ENCODE results near the gene GLS. TPM values are rescaled to one million over a fixed set of nuclear protein-coding genes. Genes with fewer than 3 reads are reported as not detected.

The GLS gene
- total RNA-seq, 3 donors from 2014 or later (not counting 1 experiment from before 2014, with no cell fraction given) = 279 to 322 (median 285) TPM

DNA sequence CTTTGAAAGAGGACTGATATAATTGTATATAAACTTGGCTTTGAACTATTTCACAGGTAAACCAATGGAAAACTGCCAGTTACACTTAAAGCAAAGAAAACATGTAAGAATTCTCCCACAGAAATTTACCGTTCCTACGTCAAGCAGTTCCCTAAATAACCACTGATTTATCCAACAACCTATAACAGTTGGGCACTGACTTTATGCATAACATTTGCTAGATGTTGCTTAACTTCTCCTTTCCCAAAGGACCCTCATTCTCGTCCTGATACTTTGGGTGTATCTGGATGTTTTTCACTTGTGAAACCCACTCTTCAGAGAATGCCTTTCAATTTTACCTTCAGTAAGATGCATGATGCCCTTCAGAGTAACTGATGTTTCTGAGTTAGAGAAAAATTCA lies 89.5 kb downstream of the GLS start:
- peaks cover 6 to 8% of the 10 kb centered on the region in 2 donors for H3K4me1 Mint-ChIP-seq
- DNase-seq (no peak), ATAC-seq (no peak)
- Histone ChIP-seq H3K4me1 (ENCODE audit: control insufficient read depth, insufficient read depth, low read length) (no peaks in the 10 kb centered on the region), H3K36me3 (ENCODE audit: control insufficient read depth, insufficient read depth, low read length) (peaks cover 95% of the 10 kb centered on the region), H3K27me3 (ENCODE audit: control insufficient read depth, insufficient read depth, low read length) (no peaks in the 10 kb centered on the region), H3K4me3 (ENCODE audit: low read length) (no peak overlapping the region), H3K27ac (ENCODE audit: low read length) (no peak overlapping the region), H3K9me3 (ENCODE audit: control insufficient read depth, insufficient read depth, low read length) (no peaks in the 10 kb centered on the region)
- H3K9me3 Mint-ChIP-seq = no peaks in the 10 kb centered on the region
- 87% methylated on average over 2 of the region's 3 CpGs for WGBS (ENCODE audit: insufficient coverage)
- TF ChIP-seq, protein P1, sequence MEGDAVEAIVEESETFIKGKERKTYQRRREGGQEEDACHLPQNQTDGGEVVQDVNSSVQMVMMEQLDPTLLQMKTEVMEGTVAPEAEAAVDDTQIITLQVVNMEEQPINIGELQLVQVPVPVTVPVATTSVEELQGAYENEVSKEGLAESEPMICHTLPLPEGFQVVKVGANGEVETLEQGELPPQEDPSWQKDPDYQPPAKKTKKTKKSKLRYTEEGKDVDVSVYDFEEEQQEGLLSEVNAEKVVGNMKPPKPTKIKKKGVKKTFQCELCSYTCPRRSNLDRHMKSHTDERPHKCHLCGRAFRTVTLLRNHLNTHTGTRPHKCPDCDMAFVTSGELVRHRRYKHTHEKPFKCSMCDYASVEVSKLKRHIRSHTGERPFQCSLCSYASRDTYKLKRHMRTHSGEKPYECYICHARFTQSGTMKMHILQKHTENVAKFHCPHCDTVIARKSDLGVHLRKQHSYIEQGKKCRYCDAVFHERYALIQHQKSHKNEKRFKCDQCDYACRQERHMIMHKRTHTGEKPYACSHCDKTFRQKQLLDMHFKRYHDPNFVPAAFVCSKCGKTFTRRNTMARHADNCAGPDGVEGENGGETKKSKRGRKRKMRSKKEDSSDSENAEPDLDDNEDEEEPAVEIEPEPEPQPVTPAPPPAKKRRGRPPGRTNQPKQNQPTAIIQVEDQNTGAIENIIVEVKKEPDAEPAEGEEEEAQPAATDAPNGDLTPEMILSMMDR (IDR thresholded peaks at IDR 0.05) = no peak
- intact Hi-C loops (cut with micrococcal nuclease) = no loop called here
- peaks cover 49% of the 10 kb centered on the region for H3K36me3 Mint-ChIP-seq
- H3K27me3 Mint-ChIP-seq (ENCODE audit: low read depth in 2 of 2) = no peaks in the 10 kb centered on the region
- H3K4me3 Mint-ChIP-seq = no peak overlapping the region
- peak overlapping the region; percentile 40 to 69 for H3K27ac Mint-ChIP-seq

DNA sequence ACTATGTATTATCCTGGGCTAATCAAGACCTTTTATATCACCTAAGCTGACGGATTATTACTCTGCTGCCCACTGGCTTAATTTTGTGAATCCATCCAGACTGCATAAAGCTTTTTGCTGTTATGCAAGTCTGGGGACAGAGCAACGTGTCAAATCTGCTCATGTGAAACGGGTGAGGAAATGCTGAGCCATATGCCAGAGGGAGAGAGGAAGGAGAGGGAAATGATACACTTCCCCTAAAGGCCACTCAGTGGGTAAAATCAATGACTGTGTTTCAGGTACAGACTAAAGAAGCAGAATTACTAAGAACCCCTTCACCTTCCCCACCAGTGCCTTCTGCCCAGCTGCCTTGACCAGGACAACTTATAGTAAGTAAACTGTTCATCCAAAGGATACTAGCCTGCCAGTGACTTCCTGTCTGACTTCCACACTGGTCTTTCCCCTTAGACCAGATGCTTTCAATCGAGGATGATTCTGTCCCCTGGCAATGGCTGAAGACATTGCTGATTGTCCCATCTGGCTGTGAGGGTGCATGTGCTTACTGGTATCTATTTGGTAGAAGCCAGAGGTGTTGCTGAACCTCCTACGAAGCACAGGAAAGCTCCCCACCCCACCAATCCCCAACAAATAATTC lies 90.4 kb downstream of the GLS start:
- Mint-ChIP-seq H3K4me1 (peaks cover 5 to 6% of the 10 kb centered on the region in 2 donors), H3K36me3 (peaks cover 49% of the 10 kb centered on the region), H3K9me3 (no peaks in the 10 kb centered on the region), H3K4me3 (no peak overlapping the region), H3K27me3 (ENCODE audit: low read depth in 2 of 2) (no peaks in the 10 kb centered on the region), H3K27ac (peak overlapping the region; percentile 40 to 69)
- Histone ChIP-seq H3K27ac (ENCODE audit: low read length) (no peak overlapping the region), H3K27me3 (ENCODE audit: control insufficient read depth, insufficient read depth, low read length) (no peaks in the 10 kb centered on the region), H3K4me3 (ENCODE audit: low read length) (no peak overlapping the region), H3K36me3 (ENCODE audit: control insufficient read depth, insufficient read depth, low read length) (peaks cover 95% of the 10 kb centered on the region), H3K4me1 (ENCODE audit: control insufficient read depth, insufficient read depth, low read length) (no peaks in the 10 kb centered on the region), H3K9me3 (ENCODE audit: control insufficient read depth, insufficient read depth, low read length) (no peaks in the 10 kb centered on the region)
- ATAC-seq (no peak), DNase-seq (no peak)
- TF ChIP-seq, protein P1 (IDR thresholded peaks at IDR 0.05) = no peak
- intact Hi-C loops (cut with micrococcal nuclease) = no loop called here
- 77% methylated on average over 5 of the region's 5 CpGs for WGBS (ENCODE audit: insufficient coverage)

DNA sequence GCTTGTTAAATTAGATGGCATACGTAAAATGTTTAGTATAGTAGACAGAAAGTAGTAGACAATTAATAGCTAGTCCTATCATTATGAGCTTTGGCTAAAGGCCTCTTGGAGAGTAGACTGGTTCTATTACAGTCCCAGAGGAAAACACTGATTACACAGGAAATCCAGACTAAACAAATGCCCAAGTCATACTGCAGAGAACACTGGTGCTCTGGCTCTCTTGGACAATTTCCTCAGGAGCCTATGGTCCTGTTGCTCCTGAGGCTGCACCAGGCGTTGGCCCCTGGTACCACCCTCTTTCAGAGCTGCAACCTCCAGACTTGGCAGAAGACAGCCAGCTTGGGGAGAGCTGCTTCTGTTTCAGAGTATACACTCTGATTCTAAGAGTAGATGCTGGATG lies 91.6 kb downstream of the GLS start:
- H3K27ac Mint-ChIP-seq = no peak overlapping the region
- WGBS (ENCODE audit: insufficient coverage) = 96% methylated on average over 1 of the region's 2 CpGs
- no peak overlapping the region for H3K4me3 Mint-ChIP-seq
- peaks cover 0 to 6% of the 10 kb centered on the region in 2 donors for H3K4me1 Mint-ChIP-seq
- peaks cover 42% of the 10 kb centered on the region for H3K36me3 Mint-ChIP-seq
- Histone ChIP-seq H3K9me3 (ENCODE audit: control insufficient read depth, insufficient read depth, low read length) (no peaks in the 10 kb centered on the region), H3K36me3 (ENCODE audit: control insufficient read depth, insufficient read depth, low read length) (peaks cover 98% of the 10 kb centered on the region), H3K27me3 (ENCODE audit: control insufficient read depth, insufficient read depth, low read length) (no peaks in the 10 kb centered on the region), H3K4me3 (ENCODE audit: low read length) (no peak overlapping the region), H3K4me1 (ENCODE audit: control insufficient read depth, insufficient read depth, low read length) (no peaks in the 10 kb centered on the region), H3K27ac (ENCODE audit: low read length) (no peak overlapping the region)
- no peak for ATAC-seq
- intact Hi-C loops (cut with micrococcal nuclease) = no loop called here
- H3K27me3 Mint-ChIP-seq (ENCODE audit: low read depth in 2 of 2) = no peaks in the 10 kb centered on the region
- TF ChIP-seq, protein P1 (IDR thresholded peaks at IDR 0.05) = no peak
- no peak for DNase-seq
- H3K9me3 Mint-ChIP-seq = no peaks in the 10 kb centered on the region

DNA sequence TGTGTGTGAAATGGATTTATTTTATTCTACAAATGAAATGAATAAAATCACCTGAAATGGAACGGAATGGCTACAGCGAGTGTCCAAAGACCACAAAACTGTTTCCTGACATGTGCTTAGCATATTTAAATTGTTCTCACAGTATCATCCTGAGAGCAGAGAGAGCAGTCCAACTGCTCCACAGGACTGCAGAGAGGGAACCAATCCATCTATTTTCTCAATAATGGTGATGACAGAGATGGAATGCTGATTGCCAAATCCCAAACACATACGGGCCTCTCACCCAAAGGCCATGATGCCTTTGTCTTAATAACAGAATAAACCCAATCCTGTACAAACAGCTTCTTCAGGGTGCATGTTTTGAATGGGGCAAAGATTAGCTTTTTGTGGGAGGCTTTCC lies 92.2 kb downstream of the GLS start:
- Mint-ChIP-seq H3K27me3 (ENCODE audit: low read depth in 2 of 2) (no peaks in the 10 kb centered on the region), H3K4me1 (peaks cover 0 to 6% of the 10 kb centered on the region in 2 donors), H3K27ac (no peak overlapping the region), H3K4me3 (no peak overlapping the region), H3K36me3 (peaks cover 46% of the 10 kb centered on the region), H3K9me3 (no peaks in the 10 kb centered on the region)
- H3K4me3 ChIP-seq (ENCODE audit: low read length) = no peak overlapping the region
- H3K4me1 ChIP-seq (ENCODE audit: control insufficient read depth, insufficient read depth, low read length) = no peaks in the 10 kb centered on the region
- DNase-seq (no peak), ATAC-seq (no peak)
- TF ChIP-seq, protein P1 (IDR thresholded peaks at IDR 0.05) = no peak
- peaks cover 98% of the 10 kb centered on the region for H3K36me3 ChIP-seq (ENCODE audit: control insufficient read depth, insufficient read depth, low read length)
- 89% methylated on average over 3 of the region's 3 CpGs for WGBS (ENCODE audit: insufficient coverage)
- intact Hi-C loops (cut with micrococcal nuclease) = no loop called here
- no peaks in the 10 kb centered on the region for H3K27me3 ChIP-seq (ENCODE audit: control insufficient read depth, insufficient read depth, low read length)
- H3K9me3 ChIP-seq (ENCODE audit: control insufficient read depth, insufficient read depth, low read length) = no peaks in the 10 kb centered on the region
- H3K27ac ChIP-seq (ENCODE audit: low read length) = no peak overlapping the region
